HK-2 (cell line): ENCODE measurements around the gene PRKD2.
A peak's percentile ranks its signal among the peaks of the same experiment; 100 is the strongest.
"Not testable (repeated sequence)": the region's sequence is repeated elsewhere in the genome, so short reads cannot be mapped to it uniquely, and the experiment has no call there.

Experiments used
- DNase-seq: peaks from one replicate; pipeline ENCODE4 v3.0.0-alpha.2; 2018; ENCODE audit not compliant: unreplicated experiment

PRKD2 gene

GRCh38 chr19:46724468-46724867 is 7.6 kb upstream of the PRKD2 start:
- no peak for DNase-seq

GRCh38 chr19:46723471-46723870 is 6.6 kb upstream of the PRKD2 start:
- DNase-seq: no peak

GRCh38 chr19:46723023-46723461 is 6.1 kb upstream of the PRKD2 start:
- no peak for DNase-seq

- no peak for DNase-seq
These were observed 5.6 kb upstream of the PRKD2 start for GRCh38 chr19:46722421-46723022.

GRCh38 chr19:46722004-46722380 is 5.1 kb upstream of the PRKD2 start:
- no peak for DNase-seq

- DNase-seq: no peak
These were observed 4.5 kb upstream of the PRKD2 start for GRCh38 chr19:46721269-46722003.

GRCh38 chr19:46720503-46721239 is 3.8 kb upstream of the PRKD2 start:
- no peak for DNase-seq

- DNase-seq: no peak
These were observed 3.0 kb upstream of the PRKD2 start for GRCh38 chr19:46719629-46720502.

- DNase-seq: no peak
These were observed 2.2 kb upstream of the PRKD2 start for GRCh38 chr19:46718934-46719622.

- no peak for DNase-seq
These were observed 1.4 kb upstream of the PRKD2 start for GRCh38 chr19:46718157-46718933.

GRCh38 chr19:46717716-46718143 is 816 bp upstream of the PRKD2 start:
- DNase-seq: no peak

- DNase-seq: no peak
These were observed 261 bp downstream of the PRKD2 start for GRCh38 chr19:46716672-46717033.

- no peak for DNase-seq
These were observed 791 bp downstream of the PRKD2 start for GRCh38 chr19:46715975-46716671.

GRCh38 chr19:46715620-46715974 is 1.3 kb downstream of the PRKD2 start:
- DNase-seq: no peak

- no peak for DNase-seq
These were observed 2.3 kb downstream of the PRKD2 start for GRCh38 chr19:46714444-46715106.

- peak; percentile 46 for DNase-seq
These were observed 3.0 kb downstream of the PRKD2 start for GRCh38 chr19:46713781-46714443.

GRCh38 chr19:46712768-46713338 is 4.1 kb downstream of the PRKD2 start:
- DNase-seq: not testable (repeated sequence)

- DNase-seq: no peak
These were observed 6.2 kb downstream of the PRKD2 start for GRCh38 chr19:46710687-46711086.
